Ovary (tissue), 9 donors: Measurements from ENCODE around the gene PGM5. TPM values are rescaled to one million over a fixed set of nuclear protein-coding genes. Genes with fewer than 3 reads are reported as not detected.

Experiments
- DNase-seq, 5 donors: peaks; one replicate each; pipeline ENCODE4 v3.0.0-alpha.2; 2019 to 2020
- H3K27ac ChIP-seq, 2 donors: fragments of 200-600 bp; one replicate each; pipeline versions ENCODE4 v1.5.1 to v1.8.0; 2019 to 2022
- H3K27me3 ChIP-seq: fragments of 200-600 bp; one replicate; pipeline ENCODE4 v1.8.0; 2022
- H3K36me3 ChIP-seq: fragments of 200-600 bp; sonication (generic); one replicate; pipeline ENCODE4 v1.5.1; 2019
- H3K4me1 ChIP-seq: one replicate; pipeline ENCODE4 v1.8.1; 2013; ENCODE audit warnings: mild to moderate bottlenecking, moderate library complexity; ENCODE audit not compliant: insufficient read depth
- H3K4me3 ChIP-seq: fragments of 200-600 bp; sonication (generic); one replicate; pipeline ENCODE4 v1.5.1; 2017
- H3K9me3 ChIP-seq, 2 donors: fragments of 200-600 bp in 1 of 2; sonication (generic) in 1 of 2; one replicate each; pipeline versions ENCODE4 v1.5.1 to v1.8.1; 2013 to 2019; ENCODE audit warnings: mild to moderate bottlenecking in 1 of 2, moderate library complexity in 1 of 2
- CTCF ChIP-seq, 3 donors: fragments of 450-650 bp in 2 of 3; fragments of 200-600 bp in 1 of 3; IDR thresholded peaks; one replicate each; pipeline versions ENCODE4 v1.5.1 to v1.8.0; 2016 to 2022; ENCODE audit warnings: antibody characterized with exemption in 3 of 3, mild to moderate bottlenecking in 1 of 3
- EP300 ChIP-seq: sonication (generic); formaldehyde crosslinking; IDR thresholded peaks from one replicate; pipeline ENCODE4 v1.6.1; 2017; ENCODE audit warnings: antibody characterized with exemption
- POLR2A ChIP-seq: fragments of 450-650 bp; IDR thresholded peaks from one replicate; pipeline ENCODE4 v1.6.1; 2017; ENCODE audit warnings: antibody characterized with exemption, mild to moderate bottlenecking, moderate library complexity
- WGBS, 3 donors: extraction: QIAGEN DNeasy Blood & Tissue Kit in 1 of 3; methylation state at CpG; one replicate each; pipeline versions ENCODE4 v1.1.5 to v1.1.7; 2013 to 2017; 5-methylcytosine and 5-hydroxymethylcytosine counted together
- intact Hi-C, 4 donors: fragments of 100-400 bp; cut with DNase I; formaldehyde crosslinking; loops; one replicate each; pipeline versions ENCODE4 v1.11.0 to v1.15.1; 2022 to 2023
- polyA plus RNA-seq, 2 donors: library from polyadenylated mRNA; stranded (reverse); fragments of 200-250 nt in 1 of 2; fragments of 350-450 nt in 1 of 2; fragmentation: Illumina TruSeq in 1 of 2; extraction: RNeasy Lipid Tissue Mini Kit (QIAGEN cat#74804) in 1 of 2; gene quantifications; one replicate each; pipeline ENCODE4 v1.2.3, GENCODE V29; 2013 to 2014
- total RNA-seq, 7 donors: library from RNA; depleted of rRNA in 2 of 7; stranded (reverse); fragments of >200 nt in 2 of 7; fragmentation: NEBNext Ultra II Directional in 3 of 7; extraction: Animal tissue kit (Norgen Biotek cat#: 25700) in 3 of 7; gene quantifications; one replicate each; pipeline versions ENCODE4 v1.1.0 to v1.2.4, GENCODE V29; 2016 to 2023
- donor health status: DM: no; HTN: no; CAD: no; lungs with moderate emphysema.
- donor health status: DM: no; HTN: no; CAD: no.
- donor health status: Bipolar disorder and iron deficiency.
- donor health status: DM: yes; HTN: yes; CAD: no.
- donor health status: DM: no; HTN: no; CAD: no.
- donor health status: DM: yes; HTN: yes; CAD: no.

PGM5 gene
- total and polyA plus RNA-seq, 9 donors: 16.2 to 124 (median 28.5) TPM

GRCh38 chr9:68500457-68501381 lies 144.3 kb downstream of the PGM5 start:
- no peak for DNase-seq
- H3K36me3 ChIP-seq: no peaks in the 10 kb centered on the region
- no peaks in the 10 kb centered on the region for H3K9me3 ChIP-seq
- H3K27me3 ChIP-seq: no peaks in the 10 kb centered on the region
- no peaks in the 10 kb centered on the region for H3K4me1 ChIP-seq
- no peak overlapping the region for H3K4me3 ChIP-seq
- TF ChIP-seq CTCF (IDR thresholded peaks at IDR 0.05) (no peak), POLR2A (no peak), EP300 (no peak)
- no peak overlapping the region for H3K27ac ChIP-seq
- 59 to 83% (median 67%) methylated on average over 9 of the region's 9 CpGs for WGBS, 3 donors
- intact Hi-C loops: no loop called here

GRCh38 chr9:68502279-68502678 lies 145.9 kb downstream of the PGM5 start:
- H3K27me3 ChIP-seq: no peaks in the 10 kb centered on the region
- DNase-seq: no peak
- 75 to 88% (median 78%) methylated on average over 4 of the region's 4 CpGs for WGBS, 3 donors
- H3K36me3 ChIP-seq: no peaks in the 10 kb centered on the region
- H3K4me3 ChIP-seq: no peak overlapping the region
- H3K9me3 ChIP-seq: no peaks in the 10 kb centered on the region
- intact Hi-C loops: no loop called here
- TF ChIP-seq POLR2A: no peak
- TF ChIP-seq EP300: no peak
- no peak for TF ChIP-seq CTCF (IDR thresholded peaks at IDR 0.05)
- H3K27ac ChIP-seq: no peak overlapping the region
- no peaks in the 10 kb centered on the region for H3K4me1 ChIP-seq

- intact Hi-C loops: loop anchor here in 1 of 4 donors (5.0 kb wide), 1 partner anchor 149 kb away; the partner anchor contains the start of gene PGM5
- no peak overlapping the region for H3K27ac ChIP-seq
- H3K4me1 ChIP-seq: no peaks in the 10 kb centered on the region
- H3K27me3 ChIP-seq: no peaks in the 10 kb centered on the region
- no peaks in the 10 kb centered on the region for H3K9me3 ChIP-seq
- no peak for DNase-seq
- no peak overlapping the region for H3K4me3 ChIP-seq
- WGBS, 3 donors: 52 to 58% (median 54%) methylated on average over 4 of the region's 4 CpGs
- no peaks in the 10 kb centered on the region for H3K36me3 ChIP-seq
- TF ChIP-seq CTCF (IDR thresholded peaks at IDR 0.05) (no peak), POLR2A (no peak), EP300 (no peak)
These were observed 149.4 kb downstream of the PGM5 start for GRCh38 chr9:68505681-68506409.

GRCh38 chr9:68506551-68506950 lies 150.1 kb downstream of the PGM5 start:
- no peaks in the 10 kb centered on the region for H3K36me3 ChIP-seq
- no peak overlapping the region for H3K4me3 ChIP-seq
- no peaks in the 10 kb centered on the region for H3K27me3 ChIP-seq
- H3K9me3 ChIP-seq: no peaks in the 10 kb centered on the region
- no peak for DNase-seq
- no peak overlapping the region for H3K27ac ChIP-seq
- 90 to 91% (median 90%) methylated on average over 1 of the region's 1 CpG for WGBS, 3 donors
- no peak for TF ChIP-seq POLR2A
- no peak for TF ChIP-seq EP300
- no peak for TF ChIP-seq CTCF (IDR thresholded peaks at IDR 0.05)
- no peaks in the 10 kb centered on the region for H3K4me1 ChIP-seq
- intact Hi-C loops: loop anchor here in 1 of 4 donors (5.0 kb wide), 1 partner anchor 149 kb away; the partner anchor contains the start of gene PGM5
